Measurements from ENCODE around the gene SGPL1. TPM values are rescaled to one million over a fixed set of nuclear protein-coding genes. Genes with fewer than 3 reads are reported as not detected.
"Not testable (repeated sequence)": the region's sequence is repeated elsewhere in the genome, so short reads cannot be mapped to it uniquely, and the experiment has no call there.

The SGPL1 gene
- polyA plus RNA-seq, 4 donors: 39.6 to 66.2 (median 60.0) TPM

- DNase-seq (ENCODE audit: low read depth in 4 of 4, low spot score in 3 of 4): no peak
Measured at GRCh38 chr10:70837660-70838059, 21.9 kb downstream of the SGPL1 start.

GRCh38 chr10:70838270-70838805 lies 22.6 kb downstream of the SGPL1 start:
- no peak for DNase-seq (ENCODE audit: low read depth in 4 of 4, low spot score in 3 of 4)

GRCh38 chr10:70840836-70841235 lies 25.1 kb downstream of the SGPL1 start:
- DNase-seq (ENCODE audit: low read depth in 4 of 4, low spot score in 3 of 4): no peak

GRCh38 chr10:70843333-70843732 lies 27.6 kb downstream of the SGPL1 start:
- DNase-seq (ENCODE audit: low read depth in 4 of 4, low spot score in 3 of 4): no peak

- DNase-seq (ENCODE audit: low read depth in 4 of 4, low spot score in 3 of 4): no peak
Measured at GRCh38 chr10:70843776-70844489, 28.2 kb downstream of the SGPL1 start.

- no peak for DNase-seq (ENCODE audit: low read depth in 4 of 4, low spot score in 3 of 4)
Measured at GRCh38 chr10:70845256-70845655, 29.5 kb downstream of the SGPL1 start.

- no peak for DNase-seq (ENCODE audit: low read depth in 4 of 4, low spot score in 3 of 4)
Measured at GRCh38 chr10:70845816-70846215, 30.1 kb downstream of the SGPL1 start.

- DNase-seq (ENCODE audit: low read depth in 4 of 4, low spot score in 3 of 4): no peak
Measured at GRCh38 chr10:70846795-70847194, 31.0 kb downstream of the SGPL1 start.

- no peak for DNase-seq (ENCODE audit: low read depth in 4 of 4, low spot score in 3 of 4)
Measured at GRCh38 chr10:70847659-70848360, 32.1 kb downstream of the SGPL1 start.

- no peak for DNase-seq (ENCODE audit: low read depth in 4 of 4, low spot score in 3 of 4)
Measured at GRCh38 chr10:70849582-70850016, 33.9 kb downstream of the SGPL1 start.

GRCh38 chr10:70850097-70850496 lies 34.3 kb downstream of the SGPL1 start:
- DNase-seq (ENCODE audit: low read depth in 4 of 4, low spot score in 3 of 4): no peak

GRCh38 chr10:70851597-70852475 lies 36.1 kb downstream of the SGPL1 start:
- no peak for DNase-seq (ENCODE audit: low read depth in 4 of 4, low spot score in 3 of 4)

GRCh38 chr10:70853038-70853437 lies 37.3 kb downstream of the SGPL1 start:
- DNase-seq (ENCODE audit: low read depth in 4 of 4, low spot score in 3 of 4): no peak

- DNase-seq (ENCODE audit: low read depth in 4 of 4, low spot score in 3 of 4): no peak
Measured at GRCh38 chr10:70853457-70853856, 37.7 kb downstream of the SGPL1 start.

GRCh38 chr10:70856454-70856853 lies 40.7 kb downstream of the SGPL1 start:
- DNase-seq (ENCODE audit: low read depth in 4 of 4, low spot score in 3 of 4): no peak

- DNase-seq (ENCODE audit: low read depth in 4 of 4, low spot score in 3 of 4): no peak
Measured at GRCh38 chr10:70858759-70859158, 43.0 kb downstream of the SGPL1 start.

- not testable (repeated sequence) for DNase-seq (ENCODE audit: low read depth in 4 of 4, low spot score in 3 of 4)
Measured at GRCh38 chr10:70861495-70862197, 45.9 kb downstream of the SGPL1 start.

GRCh38 chr10:70863470-70864160 lies 47.9 kb downstream of the SGPL1 start:
- no peak for DNase-seq (ENCODE audit: low read depth in 4 of 4, low spot score in 3 of 4)

GRCh38 chr10:70864935-70865334 lies 49.2 kb downstream of the SGPL1 start:
- no peak for DNase-seq (ENCODE audit: low read depth in 4 of 4, low spot score in 3 of 4)

- DNase-seq (ENCODE audit: low read depth in 4 of 4, low spot score in 3 of 4): no peak
Measured at GRCh38 chr10:70866424-70866823, 50.7 kb downstream of the SGPL1 start.

All from left renal pelvis (tissue), 4 donors.